H9 (cell line): ENCODE data around the gene DACT2. TPM values are rescaled to one million over a fixed set of nuclear protein-coding genes. Genes with fewer than 3 reads are reported as not detected.

Experiments used
- DNase-seq: peaks from one replicate; pipeline ENCODE4 v3.0.0-alpha.2; 2017
- H2AFZ ChIP-seq: one replicate; pipeline ENCODE4 v1.6.1; 2013; ENCODE audit warnings: mild to moderate bottlenecking, low read length, control low read depth, moderate library complexity
- H2AK5ac ChIP-seq: 2 replicates; pipeline ENCODE4 v1.6.1; 2013; ENCODE audit warnings: low read length, control low read depth, mixed read lengths; ENCODE audit not compliant: insufficient read length
- H2BK120ac ChIP-seq: one replicate; pipeline ENCODE4 v1.6.1; 2013; ENCODE audit warnings: low read depth, mild to moderate bottlenecking, low read length, control low read depth, inconsistent platforms; ENCODE audit not compliant: poor library complexity, severe bottlenecking
- H2BK12ac ChIP-seq: 2 replicates; pipeline ENCODE4 v1.6.1; 2013; ENCODE audit warnings: low read length, control low read depth, mixed read lengths, low read depth; ENCODE audit not compliant: insufficient read length
- H2BK15ac ChIP-seq: 2 replicates; pipeline ENCODE4 v1.6.1; 2013; ENCODE audit warnings: low read depth, low read length, control low read depth
- H2BK20ac ChIP-seq: one replicate; pipeline ENCODE4 v1.6.1; 2013; ENCODE audit warnings: low read depth, mild to moderate bottlenecking, low read length, control low read depth, inconsistent platforms; ENCODE audit not compliant: poor library complexity, severe bottlenecking
- H2BK5ac ChIP-seq: 2 replicates; pipeline ENCODE4 v1.6.1; 2013; ENCODE audit warnings: low read length, control low read depth, mixed read lengths; ENCODE audit not compliant: insufficient read length
- H3K14ac ChIP-seq: 2 replicates; pipeline ENCODE4 v1.6.1; 2013; ENCODE audit warnings: low read length, control low read depth; ENCODE audit not compliant: insufficient read depth
- H3K18ac ChIP-seq: 2 replicates; pipeline ENCODE4 v1.6.1; 2013; ENCODE audit warnings: low read depth, mild to moderate bottlenecking, mixed read lengths, low read length, control low read depth; ENCODE audit not compliant: insufficient read length
- H3K23ac ChIP-seq: 2 replicates; pipeline ENCODE4 v1.6.1; 2013; ENCODE audit warnings: low read length, control low read depth, mixed read lengths, low read depth; ENCODE audit not compliant: insufficient read length
- H3K23me2 ChIP-seq: 2 replicates; pipeline ENCODE4 v1.6.1; 2013; ENCODE audit warnings: low read depth, mild to moderate bottlenecking, mixed read lengths, low read length, control low read depth; ENCODE audit not compliant: insufficient read length, poor library complexity, severe bottlenecking
- H3K27ac ChIP-seq: 2 replicates; pipeline ENCODE4 v1.5.1; 2013; ENCODE audit warnings: low read length, control low read depth, mixed read lengths, low read depth; ENCODE audit not compliant: insufficient read length
- H3K27me3 ChIP-seq: 2 replicates; pipeline ENCODE4 v1.6.1; 2013; ENCODE audit warnings: low read length, control low read depth, inconsistent platforms; ENCODE audit not compliant: insufficient read depth
- H3K4ac ChIP-seq: 2 replicates; pipeline ENCODE4 v1.6.1; 2013; ENCODE audit warnings: low read depth, mild to moderate bottlenecking, control low read depth, inconsistent platforms, low read length, moderate library complexity
- H3K4me1 ChIP-seq: 2 replicates; pipeline ENCODE4 v1.6.1; 2013; ENCODE audit warnings: low read length, control low read depth, inconsistent platforms; ENCODE audit not compliant: insufficient read depth
- H3K4me2 ChIP-seq: 2 replicates; pipeline ENCODE4 v1.6.1; 2013; ENCODE audit warnings: low read length, control low read depth, mixed read lengths; ENCODE audit not compliant: insufficient read length, insufficient read depth
- H3K56ac ChIP-seq: 2 replicates; pipeline ENCODE4 v1.6.1; 2013; ENCODE audit warnings: low read depth, mild to moderate bottlenecking, mixed read lengths, low read length, control low read depth; ENCODE audit not compliant: insufficient read length
- H3K79me1 ChIP-seq: 2 replicates; pipeline ENCODE4 v1.6.1; 2013; ENCODE audit warnings: low read depth, mild to moderate bottlenecking, moderate library complexity, low read length, control low read depth, inconsistent platforms; ENCODE audit not compliant: insufficient read depth, poor library complexity, severe bottlenecking
- H3K79me2 ChIP-seq: 2 replicates; pipeline ENCODE4 v1.6.1; 2013; ENCODE audit warnings: low read length, control low read depth, inconsistent platforms; ENCODE audit not compliant: insufficient read depth
- H3K9ac ChIP-seq: 2 replicates; pipeline ENCODE4 v1.6.1; 2013; ENCODE audit warnings: low read length, control low read depth, mixed read lengths; ENCODE audit not compliant: insufficient read length; ENCODE audit errors: extremely low read depth
- H3K9me3 ChIP-seq: one replicate; pipeline ENCODE4 v1.6.1; 2013; ENCODE audit warnings: low read depth, low read length, inconsistent platforms; ENCODE audit not compliant: control insufficient read depth
- H3T11ph ChIP-seq: one replicate; pipeline ENCODE4 v1.6.1; 2013; ENCODE audit warnings: mild to moderate bottlenecking, low read length, control low read depth, inconsistent platforms
- H4K20me1 ChIP-seq: one replicate; pipeline ENCODE4 v1.6.1; 2013; ENCODE audit not compliant: control insufficient read depth, insufficient read length, insufficient read depth
- H4K5ac ChIP-seq: 2 replicates; pipeline ENCODE4 v1.6.1; 2013; ENCODE audit warnings: low read depth, mild to moderate bottlenecking, mixed read lengths, low read length, control low read depth; ENCODE audit not compliant: insufficient read length
- H4K8ac ChIP-seq: replicated peaks from 2 replicates; pipeline ENCODE4 v1.6.1; 2013; ENCODE audit warnings: low read length, control low read depth, mixed read lengths, low read depth; ENCODE audit not compliant: insufficient read length
- H4K91ac ChIP-seq: 2 replicates; pipeline ENCODE4 v1.6.1; 2013; ENCODE audit warnings: low read depth, mild to moderate bottlenecking, moderate library complexity, mixed read lengths, low read length, control low read depth; ENCODE audit not compliant: insufficient read length
- H3K27ac Mint-ChIP-seq, 3 experiments: 2 replicates in 2 of 3; 3 replicates in 1 of 3; pipeline ENCODE4 v1.8.0; 2020 to 2021; ENCODE audit warnings: mixed read lengths in 3 of 3, mild to moderate bottlenecking in 1 of 3, moderate library complexity in 1 of 3
- H3K27me3 Mint-ChIP-seq: 2 replicates; pipeline ENCODE4 v1.8.0; 2021; ENCODE audit warnings: low read depth, mild to moderate bottlenecking, moderate library complexity, mixed read lengths
- H3K36me3 Mint-ChIP-seq, 3 experiments: 2 replicates in 2 of 3; 3 replicates in 1 of 3; pipeline ENCODE4 v1.8.0; 2020 to 2021; ENCODE audit warnings: low read depth in 3 of 3, mixed read lengths in 3 of 3; ENCODE audit not compliant: insufficient read depth in 1 of 3
- H3K4me1 Mint-ChIP-seq, 2 experiments: 2 replicates each; pipeline ENCODE4 v1.8.0; 2020; ENCODE audit warnings: mixed read lengths in 2 of 2
- H3K4me3 Mint-ChIP-seq, 2 experiments: 2 replicates in 1 of 2; 3 replicates in 1 of 2; pipeline ENCODE4 v1.8.0; 2020 to 2021; ENCODE audit warnings: mild to moderate bottlenecking in 2 of 2, mixed read lengths in 2 of 2, moderate library complexity in 1 of 2
- H3K9me3 Mint-ChIP-seq, 2 experiments: 2 replicates in 1 of 2; 3 replicates in 1 of 2; pipeline ENCODE4 v1.8.0; 2020; ENCODE audit warnings: mild to moderate bottlenecking in 2 of 2, mixed read lengths in 2 of 2, moderate library complexity in 1 of 2
- CTCF ChIP-seq: fragments of 200-600 bp; sonication (generic); conservative IDR thresholded peaks from 3 replicates; pipeline ENCODE4 v1.8.0; 2021; ENCODE audit warnings: antibody characterized with exemption, mild to moderate bottlenecking
- WGBS: extraction: QIAGEN DNeasy Blood & Tissue Kit; methylation state at CpG from one replicate; pipeline ENCODE4 v1.1.7; 2013; ENCODE audit warnings: missing lambda C conversion rate, low lambda C conversion rate, mixed read lengths; ENCODE audit not compliant: insufficient read length; ENCODE audit errors: extremely low coverage; 5-methylcytosine and 5-hydroxymethylcytosine counted together
- total RNA-seq: library from RNA; stranded (reverse); gene quantifications from 2 replicates; pipeline ENCODE4 v1.2.1, GENCODE V29; 2021

The DACT2 gene
- total RNA-seq, 1 experiment from 2014 or later: 1.8 TPM

- Mint-ChIP-seq H3K4me1 (peaks cover 41 to 52% of the 10 kb centered on the region in 2 experiments), H3K27me3 (peaks cover 35% of the 10 kb centered on the region), H3K4me3 (no peak overlapping the region), H3K9me3 (peaks cover 0 to 3% of the 10 kb centered on the region in 2 experiments; a peak in 3 of 5 replicates), H3K36me3 (peaks cover 0 to 2% (median 0%) of the 10 kb centered on the region in 3 experiments; a peak in 4 of 7 replicates), H3K27ac (no peak overlapping the region)
- Histone ChIP-seq H3K4me2 (no peak overlapping the region), H2BK20ac (no peak overlapping the region), H3K9me3 (no peaks in the 10 kb centered on the region), H3K27me3 (no peaks in the 10 kb centered on the region; the same call in 1 of the 2 replicates), H3K23ac (no peak overlapping the region), H3K18ac (no peak overlapping the region), H3K79me2 (no peaks in the 10 kb centered on the region), H3T11ph (no peak overlapping the region), H3K4me1 (peaks cover 9% of the 10 kb centered on the region), H3K4ac (no peak overlapping the region), H3K27ac (no peak overlapping the region), H4K5ac (no peak overlapping the region), H2BK120ac (no peak overlapping the region), H2BK12ac (no peak overlapping the region), H2AFZ (no peak overlapping the region), H2BK15ac (no peak overlapping the region), H2AK5ac (no peak overlapping the region), H2BK5ac (no peak overlapping the region), H3K79me1 (no peaks in the 10 kb centered on the region), H4K91ac (no peak overlapping the region), H4K8ac (no peak overlapping the region), H3K23me2 (peaks cover 9% of the 10 kb centered on the region), H3K9ac (no peak overlapping the region), H3K14ac (no peak overlapping the region; the same call in 1 of the 2 replicates), H4K20me1 (no peaks in the 10 kb centered on the region), H3K56ac (no peak overlapping the region)
- TF ChIP-seq CTCF: no peak
- WGBS: no CpG with 5 or more reads among the region's 5 CpGs
- no peak for DNase-seq
Observed at GRCh38 chr6:168315596-168315995, 4.0 kb downstream of the DACT2 start.
